Gastroesophageal sphincter (tissue), 3 donors: ENCODE measurements around the gene EFNB3.

Source experiments
- CTCF ChIP-seq, 4 experiments: fragments of 200-600 bp in 2 of 4; fragments of 450-650 bp in 2 of 4; sonication (generic) in 1 of 4; IDR thresholded peaks; one replicate each; pipeline ENCODE4 v1.5.1; 2017 to 2019; ENCODE audit warnings: antibody characterized with exemption in 4 of 4, mild to moderate bottlenecking in 2 of 4, moderate library complexity in 2 of 4
- POLR2AphosphoS5 ChIP-seq: sonication (generic); formaldehyde crosslinking; IDR thresholded peaks from one replicate; pipeline ENCODE4 v1.6.1; 2017; ENCODE audit warnings: antibody characterized with exemption

GRCh38 chr17:7732981-7733539 is 28.1 kb downstream of the EFNB3 start:
- no peak for TF ChIP-seq CTCF (IDR thresholded peaks at IDR 0.05)
- no peak for TF ChIP-seq POLR2AphosphoS5
